HG03565 (cell line): ENCODE measurements around the gene CTTNBP2NL.
"Not testable (repeated sequence)": the region's sequence is repeated elsewhere in the genome, so short reads cannot be mapped to it uniquely, and the experiment has no call there.

ENCODE experiments used
- ATAC-seq: cut with Tn5 transposase; IDR thresholded peaks from one replicate; pipeline ENCODE4 v1.9.1; 2021; ENCODE audit warnings: mild to moderate bottlenecking, moderate library complexity; ENCODE audit not compliant: unreplicated experiment

Gene CTTNBP2NL

GRCh38 chr1:112460615-112461014, 64.6 kb downstream of the CTTNBP2NL start:
- no peak for ATAC-seq

- ATAC-seq: no peak
Observed at GRCh38 chr1:112461200-112461871, 65.3 kb downstream of the CTTNBP2NL start.

DNA sequence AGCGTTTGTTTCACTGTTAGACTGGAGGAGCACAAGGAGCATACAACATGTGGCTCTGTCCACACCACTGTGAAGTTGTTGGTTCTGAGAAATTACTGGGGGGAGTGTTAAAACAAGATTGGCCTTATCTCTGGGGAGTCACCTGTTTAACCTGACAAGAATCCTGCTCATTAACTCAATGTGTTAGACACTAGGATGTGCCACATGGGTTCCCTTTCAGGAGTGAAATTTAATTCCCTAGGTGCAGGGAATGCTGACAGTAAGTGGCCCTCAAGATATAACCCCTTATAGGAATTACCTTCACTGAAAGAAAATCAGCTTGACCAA, 66.9 kb downstream of the CTTNBP2NL start:
- ATAC-seq: no peak

GRCh38 chr1:112464501-112464900, 68.5 kb downstream of the CTTNBP2NL start:
- ATAC-seq: no peak

DNA sequence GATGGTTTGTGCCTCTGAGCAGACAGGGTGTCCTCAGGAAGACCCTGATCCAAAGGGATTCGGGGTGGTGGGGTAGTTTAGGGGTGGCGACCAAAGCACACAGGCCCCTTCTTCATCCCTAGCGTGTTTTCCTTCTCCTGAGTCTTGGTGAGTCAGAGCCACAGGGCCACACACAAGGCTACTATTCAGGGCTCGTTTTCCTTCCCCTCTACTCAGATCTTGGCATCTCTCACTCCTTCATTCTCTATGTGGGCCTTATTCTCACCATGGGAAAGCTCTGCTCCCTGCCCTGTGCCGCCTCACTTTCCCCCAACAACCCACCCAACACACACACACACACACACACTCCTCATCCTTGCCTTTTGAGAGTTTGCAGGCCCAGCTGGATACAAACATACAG, 69.1 kb downstream of the CTTNBP2NL start:
- no peak for ATAC-seq

- ATAC-seq: peak; percentile 71
Observed at GRCh38 chr1:112466078-112466660, 70.2 kb downstream of the CTTNBP2NL start.

DNA sequence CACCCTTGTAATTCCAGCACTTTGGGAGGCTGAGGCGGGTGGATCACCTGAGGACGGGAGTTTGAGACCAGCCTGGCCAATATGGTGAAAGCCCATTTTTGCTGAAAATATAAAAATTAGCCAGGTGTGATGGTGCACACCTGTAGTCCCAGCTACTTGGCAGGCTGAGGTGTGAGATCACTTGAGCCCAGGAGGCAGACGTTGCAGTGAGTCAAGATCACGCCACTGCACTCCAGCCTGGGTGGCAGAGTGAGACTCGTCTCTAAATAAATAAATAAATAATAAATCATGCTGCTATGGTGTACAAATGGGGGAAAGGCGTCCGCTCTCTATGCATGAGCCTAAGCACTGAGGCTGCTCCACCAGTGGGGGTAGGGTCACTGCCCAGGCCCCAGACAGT, 74.3 kb downstream of the CTTNBP2NL start:
- not testable (repeated sequence) for ATAC-seq

DNA sequence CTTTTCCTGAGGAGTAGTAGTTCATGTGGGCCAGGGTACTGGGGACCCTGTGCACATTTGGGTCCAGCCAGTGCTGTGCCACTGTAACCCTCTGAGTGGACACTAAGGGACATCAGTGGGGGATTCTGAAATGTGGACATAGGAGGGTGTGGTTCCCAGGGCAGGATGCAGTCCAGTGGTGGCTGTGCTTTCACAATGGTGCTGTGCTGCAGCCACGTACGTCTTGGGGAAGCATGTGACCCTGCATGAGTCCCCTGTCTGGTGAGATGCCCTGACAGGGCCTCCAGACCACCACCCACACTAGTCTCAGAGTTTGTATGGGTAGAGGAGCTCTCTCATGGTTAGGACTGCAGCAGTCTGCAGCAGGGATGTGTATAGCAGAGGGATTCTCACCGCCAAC, 75.0 kb downstream of the CTTNBP2NL start:
- ATAC-seq: no peak

- no peak for ATAC-seq
Observed at GRCh38 chr1:112472142-112472541, 76.1 kb downstream of the CTTNBP2NL start.

DNA sequence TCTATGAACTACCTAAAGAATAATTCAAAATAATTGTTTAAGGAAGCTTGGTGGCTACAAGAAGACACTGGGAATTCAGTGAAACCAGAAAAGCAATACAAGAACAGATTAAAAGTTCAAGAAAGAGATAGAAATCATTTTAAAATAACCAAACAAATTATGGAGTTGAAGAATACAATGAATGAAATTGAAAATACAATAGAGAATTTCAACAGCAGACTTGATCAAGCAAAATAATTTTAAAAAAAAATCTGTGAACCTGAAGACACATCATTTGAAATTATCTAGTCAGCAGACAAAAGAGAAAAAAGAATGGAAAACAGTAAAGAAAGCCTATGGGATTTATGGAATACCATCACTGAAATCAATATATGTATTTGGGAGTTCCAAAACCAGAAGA, 81.5 kb downstream of the CTTNBP2NL start:
- ATAC-seq: no peak

GRCh38 chr1:112478314-112478713, 82.3 kb downstream of the CTTNBP2NL start:
- no peak for ATAC-seq

DNA sequence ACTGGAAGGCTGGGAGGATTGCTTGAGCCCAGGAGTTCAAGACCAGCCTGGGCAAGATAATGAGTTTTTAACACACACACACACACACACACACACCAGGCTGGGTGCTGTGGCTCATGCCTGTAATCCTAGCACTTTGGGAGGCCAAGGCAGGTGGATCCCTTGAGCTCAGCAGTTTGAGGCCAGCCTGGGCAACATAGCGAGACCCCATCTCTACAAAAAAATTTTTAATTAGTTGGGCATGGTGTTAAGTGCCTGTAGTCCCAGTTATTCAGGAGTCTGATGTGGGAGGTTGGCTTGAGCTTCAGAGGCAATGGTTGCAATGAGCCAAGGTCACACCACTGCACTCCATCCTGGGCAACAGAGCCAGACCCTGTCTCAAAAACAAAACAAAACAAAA, 90.0 kb downstream of the CTTNBP2NL start:
- not testable (repeated sequence) for ATAC-seq

DNA sequence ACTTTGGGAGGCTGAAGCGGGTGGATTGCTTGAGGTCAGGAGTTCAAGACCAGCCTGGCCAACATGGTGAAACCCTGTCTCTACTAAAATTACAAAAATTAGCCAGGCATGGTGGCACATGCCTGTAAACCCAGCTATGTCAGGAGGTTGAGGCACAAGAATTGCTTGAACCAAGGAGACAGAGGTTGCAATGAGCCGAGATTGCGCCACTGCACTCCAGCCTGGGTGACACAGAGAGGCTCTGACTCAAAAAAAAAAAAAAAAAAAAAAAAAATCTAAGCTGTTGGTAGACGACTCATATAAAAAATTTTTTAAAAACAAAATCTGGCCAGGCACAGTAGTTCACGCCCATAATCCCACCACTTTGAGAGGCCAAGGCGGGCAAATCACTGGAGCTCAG, 91.7 kb downstream of the CTTNBP2NL start:
- ATAC-seq: not testable (repeated sequence)

- no peak for ATAC-seq
Observed at GRCh38 chr1:112488141-112488540, 92.1 kb downstream of the CTTNBP2NL start.

DNA sequence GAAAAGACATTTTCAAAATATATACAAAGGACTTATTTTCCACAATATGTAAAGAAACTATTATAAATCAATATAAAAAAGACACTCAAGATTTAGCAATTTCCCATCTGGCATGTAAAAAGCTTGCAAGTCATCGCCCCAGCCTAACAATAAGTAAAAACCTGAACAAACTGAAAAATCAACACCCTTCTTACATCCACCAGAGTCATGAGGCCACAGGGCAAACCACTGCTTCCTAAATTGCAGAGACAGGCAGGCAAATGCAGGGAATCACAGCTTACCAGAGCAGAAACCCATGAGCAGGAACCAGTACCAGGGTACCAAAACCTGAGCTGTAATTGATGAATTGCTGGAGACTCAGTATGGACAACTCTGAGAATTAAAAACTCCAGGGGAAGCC, 96.1 kb downstream of the CTTNBP2NL start:
- no peak for ATAC-seq

DNA sequence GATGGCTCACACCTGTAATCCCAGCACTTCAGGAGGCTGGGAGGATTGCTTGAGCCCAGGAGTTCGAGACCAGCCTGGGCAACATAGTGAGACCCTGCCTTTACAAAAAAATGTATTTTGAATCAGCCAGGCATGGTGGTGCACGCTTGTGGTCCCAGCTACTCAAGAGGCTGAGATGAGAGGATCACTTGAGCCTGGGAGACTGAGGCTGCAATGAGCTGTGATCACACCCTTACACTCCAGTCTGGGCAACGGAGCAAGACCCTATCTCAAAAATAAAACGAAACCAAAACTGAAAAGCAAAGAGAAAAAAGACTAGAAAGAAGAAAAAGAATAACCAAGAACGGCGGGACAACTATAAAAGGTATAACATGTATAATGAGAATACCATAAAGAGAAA, 97.3 kb downstream of the CTTNBP2NL start:
- ATAC-seq: no peak

DNA sequence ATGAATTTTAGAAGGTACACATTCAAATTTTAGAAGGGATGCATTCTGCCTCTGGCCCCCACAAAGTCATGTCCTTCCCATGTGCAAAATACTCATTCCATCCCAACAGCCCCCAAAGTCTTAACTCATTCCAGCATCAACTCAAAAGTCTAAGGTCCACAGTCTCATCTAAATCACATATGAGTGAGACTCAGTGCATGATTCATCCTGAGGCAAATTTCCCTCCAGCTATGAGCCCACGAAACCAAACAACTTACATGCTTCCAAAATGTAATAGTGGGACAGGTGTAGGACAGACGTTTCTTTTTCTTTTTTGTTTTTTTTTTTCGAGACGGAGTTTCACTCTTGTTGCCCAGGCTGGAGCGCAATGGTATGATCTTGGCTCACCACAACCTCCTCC, 100.3 kb downstream of the CTTNBP2NL start:
- no peak for ATAC-seq

DNA sequence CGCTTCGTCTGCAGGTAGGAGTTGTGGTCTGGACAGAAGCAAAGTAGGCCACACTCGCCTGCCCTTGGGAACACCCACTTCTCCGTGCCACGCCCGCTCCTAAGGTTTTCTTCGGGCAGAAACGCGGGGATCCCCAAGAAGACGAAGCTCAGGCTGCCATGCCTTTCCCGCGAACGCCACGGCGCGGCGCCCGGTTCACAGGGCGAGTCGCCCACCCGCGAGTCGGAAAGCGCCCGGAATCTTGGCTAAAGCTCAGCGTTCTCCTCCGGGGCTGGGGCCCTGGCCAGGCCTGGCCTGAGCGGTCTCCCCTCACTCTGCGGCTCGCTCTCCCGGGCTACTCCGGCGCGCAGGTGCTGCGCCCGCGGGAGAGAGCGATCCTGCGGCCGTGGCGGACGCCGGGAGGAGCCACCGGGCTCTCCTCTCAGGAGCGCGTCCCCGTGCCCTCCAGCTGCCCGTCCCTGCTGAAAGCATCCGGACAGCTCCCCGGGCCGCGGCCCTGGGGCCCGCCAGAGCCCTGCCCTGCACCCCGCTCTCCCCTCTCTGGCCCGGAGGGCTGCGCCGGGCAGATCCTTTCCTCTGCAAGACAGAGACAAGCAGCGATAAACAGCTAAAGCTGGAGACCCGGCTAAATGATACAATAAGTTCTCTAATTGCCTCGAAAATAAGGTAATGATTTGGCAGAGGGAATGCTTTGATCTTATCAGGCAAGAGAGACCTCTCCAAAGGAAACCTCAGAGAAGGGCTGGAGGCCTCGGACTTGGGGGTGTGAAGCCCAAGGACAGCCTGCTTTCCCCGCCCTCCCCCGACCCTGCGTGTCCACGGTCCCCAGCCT, 106.0 kb downstream of the CTTNBP2NL start:
- no peak for ATAC-seq

GRCh38 chr1:112502826-112503225, 106.8 kb downstream of the CTTNBP2NL start:
- ATAC-seq: no peak

DNA sequence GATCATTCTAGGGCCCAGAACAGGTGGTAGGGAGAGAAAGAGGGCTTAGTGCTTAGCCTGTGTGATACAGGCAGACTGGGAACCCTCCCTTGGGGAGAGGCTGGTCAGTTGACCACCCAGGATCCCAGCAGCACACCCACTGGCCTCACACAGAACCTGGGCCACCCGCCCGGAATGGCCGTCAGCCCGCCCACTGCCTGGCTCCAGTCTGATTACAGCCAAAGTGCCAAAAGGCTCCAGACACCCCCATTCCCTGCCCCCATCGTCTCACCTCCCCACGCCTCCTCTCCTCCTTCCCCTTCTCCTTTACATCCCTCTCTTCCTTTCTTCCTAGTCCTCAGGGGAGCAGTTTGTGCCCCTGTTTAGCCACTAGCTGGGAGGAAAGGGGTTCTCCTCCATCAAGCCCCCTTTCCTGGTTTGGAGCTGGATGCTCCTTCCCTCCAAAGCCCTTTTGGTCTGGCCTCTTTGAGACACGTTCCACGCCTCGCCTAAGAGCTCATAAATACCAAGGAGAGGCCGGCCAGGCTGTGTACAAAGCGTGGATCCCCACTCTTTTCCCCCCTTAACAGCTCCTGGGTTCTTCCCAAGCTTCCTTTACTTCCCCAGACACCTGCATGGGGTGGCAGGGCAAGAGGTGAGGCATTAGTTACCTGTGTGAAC, 108.1 kb downstream of the CTTNBP2NL start:
- no peak for ATAC-seq

DNA sequence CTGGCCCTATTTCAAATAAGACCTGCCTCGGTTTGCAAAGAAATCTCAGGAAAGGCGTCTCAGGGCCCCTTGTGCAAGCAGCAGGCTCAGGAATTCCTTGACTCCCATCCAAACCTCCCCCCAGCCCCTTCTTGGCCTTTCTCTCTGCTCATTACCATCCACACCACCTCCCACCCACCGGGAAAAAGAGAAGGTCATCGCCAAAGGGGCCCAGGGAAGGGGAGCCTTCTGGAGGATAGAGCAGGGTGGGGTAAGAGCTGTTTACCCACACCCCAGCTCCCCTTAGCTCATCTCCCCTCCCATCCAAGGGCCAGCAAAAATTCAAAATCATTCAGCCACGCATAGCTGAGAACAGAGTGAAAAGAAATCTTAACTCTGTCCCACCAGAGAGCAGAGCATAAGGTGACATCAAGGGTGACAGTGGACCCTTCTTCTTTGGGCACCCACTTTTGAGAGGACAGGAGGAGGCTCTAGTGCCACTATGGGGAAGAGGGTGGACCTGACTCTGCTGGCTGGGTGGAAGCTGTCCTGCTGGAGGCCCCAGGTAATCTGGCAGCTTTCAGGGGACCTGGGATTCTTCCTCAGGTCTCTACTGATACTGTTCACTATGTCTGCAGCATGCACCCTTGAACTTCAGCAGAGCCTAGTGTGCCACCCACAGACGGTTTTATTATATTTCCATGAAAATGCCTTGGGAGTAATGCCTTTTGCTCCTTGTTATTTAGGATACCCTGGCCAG, 108.8 kb downstream of the CTTNBP2NL start:
- ATAC-seq: no peak
